Thyroid gland (tissue), 4 donors: ENCODE results near the gene EXOC6.

ENCODE experiments used
- CTCF ChIP-seq, 6 experiments: fragments of 200-600 bp in 3 of 6; fragments of 450-650 bp in 3 of 6; sonication (generic) in 3 of 6; IDR thresholded peaks; one replicate each; pipeline ENCODE4 v1.5.1; 2016 to 2019; ENCODE audit warnings: antibody characterized with exemption in 6 of 6, mild to moderate bottlenecking in 2 of 6, inconsistent platforms in 1 of 6, moderate library complexity in 1 of 6
- POLR2A ChIP-seq, 2 donors: fragments of 450-650 bp; IDR thresholded peaks; one replicate each; pipeline ENCODE4 v1.6.1; 2017; ENCODE audit warnings: antibody characterized with exemption in 2 of 2, mild to moderate bottlenecking in 2 of 2, moderate library complexity in 1 of 2

DNA sequence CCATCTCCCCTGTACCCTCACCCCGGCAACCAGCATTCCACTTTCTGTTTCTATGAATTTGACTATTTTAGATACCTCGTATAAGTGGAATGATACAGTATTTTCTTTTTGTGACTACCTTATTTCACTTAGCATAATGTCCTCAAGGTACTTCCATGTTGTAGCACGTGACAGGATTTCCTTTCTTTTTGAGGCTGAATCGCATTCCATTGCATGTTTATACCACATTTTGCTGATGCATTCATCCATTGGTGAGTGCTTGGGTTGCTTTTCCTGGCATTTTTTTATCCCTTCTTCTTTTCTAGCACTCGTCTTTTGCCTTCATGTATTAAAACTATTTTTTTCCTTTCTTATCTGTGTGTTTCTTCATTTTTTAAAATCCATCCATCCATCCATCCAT, 22.3 kb upstream of the EXOC6 start:
- TF ChIP-seq CTCF (IDR thresholded peaks at IDR 0.05) (no peak), POLR2A (IDR thresholded peaks at IDR 0.05) (no peak)
